COLO668 (cell line): ENCODE measurements around the gene CERCAM.
"Not testable (repeated sequence)": the region's sequence is repeated elsewhere in the genome, so short reads cannot be mapped to it uniquely, and the experiment has no call there.

ENCODE experiments used
- DNase-seq: peaks from one replicate; lab custom pipeline; 2025; ENCODE audit not compliant: unreplicated experiment; lab: John Stamatoyannopoulos, UW

CERCAM gene

DNA sequence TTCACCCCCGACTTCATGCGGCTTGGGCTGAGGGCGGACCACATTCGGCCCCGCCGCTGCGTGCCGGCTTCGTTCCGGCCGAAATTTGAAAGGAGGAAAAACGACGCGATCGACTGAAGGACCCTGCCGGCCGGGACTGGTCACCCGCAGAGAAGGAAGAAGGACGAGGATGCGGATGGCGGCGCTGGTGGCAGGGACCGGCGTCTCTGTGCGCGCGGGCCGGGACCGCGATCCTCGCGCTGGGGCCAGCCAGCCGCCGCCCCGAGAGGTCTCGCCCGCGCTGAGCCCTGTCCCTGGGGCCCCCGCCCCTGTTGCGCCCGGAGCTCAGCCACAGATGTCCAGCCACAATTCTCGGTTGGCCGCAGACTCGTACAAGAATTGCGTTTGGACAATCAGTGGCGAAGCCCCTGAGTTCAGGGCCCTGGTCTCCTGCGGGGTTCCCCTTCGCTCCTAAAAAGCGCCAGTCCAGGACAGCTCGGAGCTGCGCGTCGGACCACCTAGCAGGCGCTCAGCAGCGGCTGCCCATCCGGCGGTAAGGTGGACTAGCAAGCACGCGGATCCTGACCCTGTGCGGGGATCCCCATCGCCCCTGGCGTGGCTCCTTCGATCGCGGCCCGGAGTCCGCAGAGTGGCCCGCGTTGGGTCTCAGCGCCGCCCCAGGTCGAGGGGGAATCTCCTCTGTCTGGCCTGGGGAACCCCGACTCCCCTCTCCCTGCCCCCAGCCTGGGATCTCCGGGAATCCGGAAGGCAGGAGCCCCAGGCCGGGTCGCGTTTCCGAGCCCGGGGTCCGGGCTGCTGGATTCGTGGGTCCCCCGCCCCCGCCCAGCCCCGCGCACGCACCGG lies 28.1 kb upstream of the CERCAM start:
- no peak for DNase-seq

DNA sequence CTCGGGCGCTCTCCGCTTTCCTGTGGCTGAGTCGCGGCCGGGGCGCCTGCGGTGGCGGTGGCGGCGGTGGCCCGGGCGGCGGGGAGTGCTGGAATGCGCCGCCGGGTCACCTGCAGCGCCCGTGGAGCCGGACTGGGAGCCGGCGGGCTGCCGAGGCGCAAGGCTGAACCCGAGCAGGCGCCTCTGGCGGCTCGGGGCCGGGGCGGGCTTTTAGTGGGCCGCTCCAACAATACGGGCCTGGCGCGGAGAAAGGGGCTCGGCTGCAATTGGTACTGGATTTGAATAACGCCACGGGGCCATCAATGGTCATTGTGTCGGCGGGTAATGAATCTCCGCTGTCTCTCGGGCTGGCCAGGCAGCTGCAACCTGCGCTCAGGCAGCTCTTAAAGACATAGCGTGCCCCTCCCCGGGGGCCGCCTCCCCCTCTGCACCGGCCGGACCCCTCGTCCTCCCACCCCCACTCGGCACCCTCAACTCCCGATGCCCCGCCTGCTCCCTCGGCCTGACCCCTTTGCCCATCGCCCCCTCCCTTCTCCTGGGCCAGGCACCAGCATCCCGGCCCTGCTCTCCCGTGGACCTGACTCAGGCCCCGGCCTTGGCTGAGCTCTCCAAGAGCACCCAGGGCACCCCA lies 27.4 kb upstream of the CERCAM start:
- DNase-seq, result no peak

DNA sequence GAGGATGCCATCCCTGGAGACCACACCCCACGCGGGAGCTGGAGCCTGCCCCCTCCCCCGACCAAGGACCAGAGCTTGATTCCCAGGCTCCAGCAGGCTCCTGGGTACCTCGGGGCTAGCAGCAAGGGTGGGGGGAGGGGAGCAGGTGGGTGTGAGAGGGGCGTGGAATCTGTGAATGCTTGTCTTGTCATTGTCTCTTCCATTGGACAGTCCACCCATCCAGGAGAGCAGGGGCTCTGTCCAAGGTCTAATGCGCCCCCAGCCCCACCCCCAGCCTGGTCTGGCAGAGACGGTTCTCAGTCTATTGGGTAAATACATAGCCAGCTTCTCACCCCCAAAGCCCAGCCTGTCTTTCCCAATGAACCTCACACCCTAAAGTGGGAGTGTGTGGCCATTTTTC lies 26.7 kb upstream of the CERCAM start:
- no peak for DNase-seq

DNA sequence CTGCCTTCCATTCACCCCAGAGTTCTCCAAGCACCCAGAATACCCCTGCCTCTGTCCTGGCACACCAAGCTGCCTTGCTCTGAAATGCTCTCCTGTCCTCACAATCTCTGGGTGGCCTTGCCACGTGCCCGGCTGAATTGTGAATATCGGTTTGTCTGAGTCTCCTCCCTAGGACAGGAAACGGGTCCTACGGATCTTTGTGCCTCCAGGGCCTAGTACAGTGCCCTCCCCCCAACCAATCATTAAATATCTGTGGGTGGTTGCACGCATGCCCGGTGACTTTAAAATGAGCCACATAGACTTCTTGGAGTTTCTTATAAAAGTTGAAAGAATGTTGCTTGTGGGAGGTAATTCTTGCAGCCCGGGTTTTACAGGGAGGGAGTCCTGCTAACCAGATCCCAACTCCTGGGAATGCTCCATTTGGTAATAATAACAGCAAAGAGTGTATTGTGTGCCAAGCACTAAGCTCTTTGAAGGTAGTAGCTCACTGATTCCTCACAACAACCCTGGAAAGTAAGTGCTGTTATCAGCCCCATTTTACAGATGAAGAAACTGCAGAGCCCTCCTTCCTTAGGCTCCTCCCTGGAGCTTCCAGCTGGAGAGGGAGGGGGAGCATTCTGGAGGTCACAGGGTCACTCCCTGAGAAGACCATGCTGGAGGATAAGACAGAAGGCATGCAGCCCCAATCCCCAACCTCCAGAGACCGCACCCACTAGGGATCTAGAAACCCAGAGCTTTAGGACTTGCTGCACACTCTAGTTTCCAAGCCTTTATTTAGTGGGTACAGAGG lies 26.1 kb upstream of the CERCAM start:
- DNase-seq, result no peak

DNA sequence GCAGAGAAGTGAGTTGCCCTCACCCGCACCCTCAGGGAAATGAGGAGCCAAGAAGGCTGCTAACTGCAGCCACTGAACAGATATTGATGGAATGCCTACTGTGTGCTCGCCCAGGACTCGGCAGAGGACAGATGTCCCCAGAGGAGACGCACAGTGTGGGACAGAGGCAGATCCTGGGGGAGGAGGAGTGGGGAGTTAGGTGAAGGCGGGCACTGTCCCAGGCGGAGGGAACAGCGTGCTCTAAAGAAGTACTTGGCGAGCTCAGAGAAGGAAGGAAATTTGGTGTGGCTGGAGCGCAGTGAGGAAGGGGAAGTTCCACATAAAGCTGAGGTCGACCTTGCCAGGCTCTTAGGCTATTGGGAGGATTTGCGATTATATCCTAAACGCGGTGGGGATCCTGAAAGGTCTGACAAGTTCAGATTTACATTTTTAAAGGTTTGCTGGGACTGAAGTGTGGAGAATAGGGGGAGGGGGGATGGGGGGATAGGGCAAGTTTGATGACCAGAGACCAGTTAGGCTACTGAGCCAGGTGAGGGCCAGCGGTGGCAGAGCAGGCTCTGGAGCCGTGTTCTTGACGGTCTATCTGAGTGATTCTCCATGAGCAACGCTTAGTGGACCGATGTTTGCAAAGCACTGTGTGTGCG lies 23.6 kb upstream of the CERCAM start:
- no peak for DNase-seq

DNA sequence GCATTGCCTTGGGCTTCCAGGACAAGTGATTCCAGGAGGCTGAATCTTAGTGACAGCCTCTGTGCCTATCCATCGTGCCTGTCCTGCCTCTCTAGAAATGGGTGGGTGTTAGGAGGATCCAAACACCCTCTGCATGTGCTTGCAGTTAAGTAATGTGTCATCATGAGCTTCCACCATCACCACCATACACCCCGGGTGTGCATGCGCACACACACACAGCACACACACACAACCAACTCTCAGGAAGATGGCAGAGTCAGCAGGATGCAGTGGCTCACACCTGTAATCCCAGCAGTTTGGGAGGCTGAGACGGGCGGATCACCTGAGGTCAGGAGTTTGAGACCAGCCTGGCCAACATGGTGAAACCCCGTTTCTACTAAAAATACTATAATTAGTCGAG lies 22.8 kb upstream of the CERCAM start:
- no peak for DNase-seq

DNA sequence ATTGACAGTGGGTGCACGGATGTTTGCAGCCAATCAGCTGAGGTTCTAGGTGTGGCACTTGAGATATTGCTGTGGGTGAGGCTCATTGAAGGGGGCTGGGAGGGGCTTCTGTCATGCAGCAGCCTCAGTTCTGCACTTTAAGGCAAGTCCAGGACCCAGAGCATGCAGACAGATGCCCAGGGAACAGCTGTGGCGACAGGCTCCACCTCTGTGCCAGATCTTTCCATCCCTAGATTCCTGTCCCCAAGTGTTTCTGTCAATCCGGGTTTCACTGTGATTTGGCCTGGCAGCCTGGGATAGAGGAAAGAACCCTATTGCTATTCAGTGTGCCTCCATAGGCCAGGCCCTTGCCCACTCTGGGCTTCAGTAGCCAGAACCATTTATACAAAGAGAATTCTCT lies 20.8 kb upstream of the CERCAM start:
- DNase-seq, result no peak

DNA sequence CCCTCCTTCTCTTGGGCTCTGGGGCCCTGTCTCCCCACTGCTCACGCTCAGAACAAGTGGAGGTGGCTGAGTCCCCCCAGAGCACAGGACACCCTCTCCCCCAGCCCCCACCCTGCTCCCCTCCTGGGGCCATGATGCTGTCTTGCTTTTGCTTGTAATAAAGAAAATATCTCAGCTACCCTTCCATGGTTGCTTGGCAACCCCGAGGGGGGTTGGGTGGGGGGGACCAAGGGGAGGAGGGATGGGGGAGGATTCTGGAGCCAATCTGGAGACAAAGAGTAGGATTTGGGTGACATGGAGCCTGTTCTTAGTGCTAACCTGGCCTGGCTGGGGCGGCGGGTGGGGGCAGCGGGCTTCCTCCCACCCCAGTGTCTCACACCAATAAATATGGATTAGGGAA lies 16.1 kb upstream of the CERCAM start:
- no peak for DNase-seq

DNA sequence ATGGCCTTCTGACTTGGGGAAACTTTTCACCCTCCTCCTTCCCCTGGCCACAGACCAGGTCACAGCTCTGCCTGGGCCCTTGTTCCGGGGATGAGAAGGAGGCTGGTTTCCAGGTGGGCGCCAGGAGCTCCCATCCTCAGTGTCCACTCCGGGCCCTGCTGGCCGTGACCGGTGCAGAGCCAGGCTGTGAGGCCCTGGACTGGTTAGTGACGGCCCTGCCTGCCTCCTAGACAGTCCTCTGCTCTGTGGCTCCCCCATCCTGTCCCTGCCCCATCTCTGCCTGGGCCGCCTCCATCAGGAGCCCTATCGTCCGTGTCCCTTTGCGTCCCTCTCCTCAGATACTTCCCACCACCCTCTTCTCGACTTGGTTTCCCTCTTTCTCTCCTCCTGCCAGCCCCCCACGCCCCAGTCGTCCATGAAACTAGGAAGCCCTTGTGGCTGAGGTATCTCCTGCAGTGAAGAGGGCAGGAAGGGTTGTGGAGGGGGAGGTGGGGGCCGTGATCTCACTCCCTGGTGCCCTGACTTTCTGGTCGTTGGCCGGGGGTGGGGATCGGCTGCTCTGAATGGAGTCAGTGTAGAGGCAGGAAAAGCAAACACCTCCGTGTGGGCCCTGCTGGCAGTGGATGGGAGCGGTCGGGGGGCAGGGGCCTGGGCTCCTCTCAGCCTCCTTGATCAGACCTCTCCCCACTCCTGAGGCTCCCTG lies 15.4 kb upstream of the CERCAM start:
- DNase-seq, result no peak

DNA sequence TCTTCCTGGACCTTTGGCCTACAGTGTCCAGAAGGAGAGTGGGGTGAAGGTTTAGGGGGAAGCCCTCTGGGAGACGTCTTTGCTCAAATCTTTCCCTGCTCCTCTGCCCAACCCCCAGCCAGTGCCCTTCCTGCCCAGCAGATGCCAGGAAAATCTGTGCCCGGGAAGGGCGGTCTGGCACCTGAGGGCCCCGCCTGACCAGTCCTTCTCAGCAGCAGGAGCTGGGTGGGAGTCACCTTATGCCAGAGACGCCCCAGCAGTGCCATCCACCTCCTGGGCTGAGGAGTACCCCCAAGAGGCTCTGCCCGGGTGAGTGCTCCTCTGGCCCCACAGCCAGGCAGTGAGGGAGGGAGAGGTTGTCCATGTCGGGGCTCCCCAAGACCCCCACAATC lies 14.9 kb upstream of the CERCAM start:
- DNase-seq, result no peak

DNA sequence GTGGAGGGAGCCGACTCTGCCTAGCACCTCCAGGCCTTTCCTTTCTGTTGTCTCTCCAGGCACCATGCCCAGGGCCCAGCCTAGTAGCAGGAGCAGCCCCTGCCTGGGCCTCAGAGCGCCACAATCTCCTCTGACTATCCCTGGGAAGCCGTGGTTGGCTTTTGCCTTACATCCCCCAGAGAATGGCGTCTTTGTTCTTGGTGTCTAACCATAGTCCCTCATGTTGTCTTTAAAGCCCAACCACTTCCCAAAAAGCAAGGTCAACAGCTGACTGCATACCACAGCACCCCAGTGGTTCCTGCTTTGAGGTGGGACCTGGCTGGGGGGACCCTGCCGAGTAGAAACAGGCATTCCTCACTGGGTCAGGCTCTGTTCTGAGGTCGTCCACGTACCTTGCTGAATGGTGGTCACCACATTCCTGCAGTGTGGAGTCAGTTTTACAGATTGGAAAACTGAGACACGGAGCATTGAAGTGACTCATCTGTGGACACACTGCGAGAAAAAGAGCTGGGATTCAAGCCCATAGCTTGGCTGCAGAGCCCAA lies 13.7 kb upstream of the CERCAM start:
- DNase-seq, result no peak

DNA sequence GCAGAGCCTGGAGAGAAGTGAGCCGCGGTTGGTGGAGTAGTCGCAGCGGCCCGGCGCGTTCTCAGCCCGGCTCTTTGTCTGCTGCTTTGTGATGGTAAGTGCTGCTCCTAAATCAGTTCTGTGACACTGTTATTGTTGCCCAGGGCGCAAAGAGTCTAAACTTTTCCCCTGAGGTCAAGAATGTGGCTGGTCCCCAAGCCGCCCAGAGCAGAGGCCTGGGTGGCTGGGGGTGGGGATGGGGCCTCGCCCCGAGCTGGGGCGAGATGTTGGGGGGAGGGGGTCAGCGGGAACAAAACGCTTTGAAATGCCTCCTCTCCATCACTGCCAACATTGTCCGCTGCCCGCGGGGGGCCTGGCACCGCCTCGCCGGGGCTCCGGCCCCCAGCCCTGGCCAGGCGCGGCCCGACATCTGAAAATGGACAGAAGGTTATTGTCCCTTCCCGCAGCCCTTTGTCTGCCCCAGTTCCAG lies 11.7 kb upstream of the CERCAM start:
- DNase-seq, result no peak

DNA sequence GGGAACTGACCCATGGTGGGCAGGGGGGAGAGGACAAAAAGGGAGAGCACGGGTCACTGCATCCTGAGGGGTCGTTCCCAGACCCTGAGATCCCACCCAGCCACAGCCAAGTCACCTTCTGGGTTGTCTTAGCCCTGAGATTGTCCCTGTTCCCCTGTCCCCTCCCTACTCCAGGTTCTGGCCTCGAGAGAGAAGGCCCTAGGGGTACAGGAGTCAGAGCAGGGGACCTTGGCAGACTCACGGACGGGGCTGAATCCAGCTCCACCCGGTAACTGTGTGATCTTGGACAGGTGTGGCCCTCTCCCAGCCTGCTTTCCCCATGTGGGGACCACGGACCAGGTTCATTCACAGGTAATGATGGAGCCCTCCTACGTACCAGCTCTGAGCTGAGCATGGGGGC lies 11.2 kb upstream of the CERCAM start:
- no peak for DNase-seq

DNA sequence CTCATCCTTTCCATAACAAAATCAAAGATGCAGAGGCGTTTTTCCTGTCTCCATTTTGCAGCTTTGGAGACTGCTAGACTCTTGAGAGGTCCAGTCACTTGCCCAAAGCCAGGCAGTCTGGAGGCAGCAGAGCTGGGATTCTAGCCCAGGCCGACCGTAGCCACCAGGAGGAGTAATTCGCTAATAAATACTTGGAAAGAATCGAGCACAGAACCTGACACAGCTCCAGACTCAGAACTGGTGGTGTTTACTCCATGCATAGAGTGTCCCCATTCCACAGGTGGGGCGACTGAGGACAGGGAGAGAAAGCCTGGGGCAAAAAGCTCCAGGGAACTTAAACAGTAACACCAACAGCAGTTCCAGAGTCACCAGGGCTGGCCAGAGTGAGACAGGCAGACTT lies 10.7 kb upstream of the CERCAM start:
- DNase-seq, result no peak

DNA sequence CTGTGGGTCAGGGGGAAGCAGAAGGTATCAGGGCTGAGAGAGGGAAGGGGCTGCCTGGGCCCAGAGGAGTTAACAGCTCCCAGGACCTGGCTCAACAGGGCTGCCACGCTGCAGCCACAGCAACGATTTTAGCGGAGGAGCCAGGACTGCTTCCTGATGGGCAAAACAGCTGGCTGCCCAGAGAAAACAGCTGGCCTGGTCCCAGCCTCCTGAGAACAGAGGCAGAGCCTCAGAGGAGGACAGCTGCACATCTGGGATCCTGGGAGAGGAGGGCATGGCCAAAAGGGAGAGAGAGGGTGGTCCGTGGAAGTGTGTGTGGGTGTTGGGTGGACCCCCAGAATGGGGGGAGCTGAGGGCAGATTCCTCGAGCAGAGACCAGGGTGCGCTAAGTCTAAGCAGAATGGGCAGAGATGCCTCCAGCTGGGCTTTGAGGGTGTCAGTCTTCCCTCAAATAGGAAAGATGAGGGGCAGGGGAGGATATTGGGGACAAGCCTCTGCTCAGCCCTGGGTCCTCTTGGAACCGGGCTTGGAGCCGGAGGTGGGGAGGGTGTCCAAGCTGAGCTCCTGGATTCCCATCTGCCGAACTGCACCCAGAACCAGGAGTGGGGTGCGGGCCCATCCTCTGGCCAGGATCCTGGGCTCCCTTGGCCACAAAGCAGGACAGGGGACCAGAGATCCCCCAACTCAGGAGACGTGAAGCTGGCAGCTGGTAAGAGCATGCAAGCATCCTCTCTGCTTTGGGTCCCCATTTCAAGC lies 9.1 kb upstream of the CERCAM start:
- DNase-seq, result no peak

DNA sequence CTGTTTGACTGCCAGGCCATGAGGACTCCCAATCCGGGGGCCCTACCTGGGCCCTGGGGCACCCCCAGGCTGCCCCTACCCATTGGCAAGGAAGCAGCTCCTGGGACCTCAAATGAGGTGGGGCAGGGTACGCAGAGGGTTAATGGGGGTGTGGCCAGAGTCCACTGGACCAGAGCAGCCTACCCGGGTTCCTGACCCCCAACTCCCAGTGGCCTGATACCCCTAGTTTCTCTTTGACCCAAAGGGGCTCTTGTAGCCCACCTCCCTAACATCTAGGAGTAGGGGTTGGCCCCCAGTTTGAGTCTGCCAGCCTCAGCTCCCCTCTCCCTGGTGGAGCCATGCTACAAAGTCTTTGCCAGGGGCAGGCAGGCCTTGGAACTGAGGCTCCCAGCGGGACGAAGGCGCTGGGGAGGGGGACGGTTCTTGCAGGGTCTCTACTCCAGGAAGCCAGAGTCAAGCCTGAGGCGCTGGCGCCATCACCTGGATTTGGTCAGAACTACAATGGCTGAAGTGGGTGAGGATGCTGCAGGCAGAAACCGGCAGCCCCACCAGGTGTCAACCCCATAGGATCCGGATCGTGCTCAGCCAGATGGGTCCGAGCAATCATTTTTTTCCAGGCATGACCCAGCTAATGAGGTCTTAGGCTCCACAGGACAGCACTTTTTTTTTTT lies 8.4 kb upstream of the CERCAM start:
- peak; percentile 39 for DNase-seq

DNA sequence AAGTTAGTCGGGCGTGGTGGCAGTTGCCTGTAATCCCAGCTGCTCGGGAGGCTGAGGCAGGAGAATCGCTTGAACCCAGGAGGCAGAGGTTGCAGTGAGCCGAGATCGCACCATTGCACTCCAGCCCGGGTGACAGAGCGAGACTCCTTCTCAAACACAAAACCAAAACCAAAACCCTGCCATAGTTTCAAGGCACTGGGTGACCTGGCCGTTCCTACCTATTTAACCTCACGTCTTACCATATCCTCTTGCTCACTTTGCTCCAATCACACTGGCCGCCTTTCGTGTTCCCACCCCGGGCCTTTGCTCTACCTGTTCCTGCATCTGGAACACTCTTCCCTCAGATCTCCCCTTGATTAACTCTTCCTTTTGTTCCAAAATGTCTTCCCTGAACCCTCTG lies 6.9 kb upstream of the CERCAM start:
- not testable (repeated sequence) for DNase-seq

DNA sequence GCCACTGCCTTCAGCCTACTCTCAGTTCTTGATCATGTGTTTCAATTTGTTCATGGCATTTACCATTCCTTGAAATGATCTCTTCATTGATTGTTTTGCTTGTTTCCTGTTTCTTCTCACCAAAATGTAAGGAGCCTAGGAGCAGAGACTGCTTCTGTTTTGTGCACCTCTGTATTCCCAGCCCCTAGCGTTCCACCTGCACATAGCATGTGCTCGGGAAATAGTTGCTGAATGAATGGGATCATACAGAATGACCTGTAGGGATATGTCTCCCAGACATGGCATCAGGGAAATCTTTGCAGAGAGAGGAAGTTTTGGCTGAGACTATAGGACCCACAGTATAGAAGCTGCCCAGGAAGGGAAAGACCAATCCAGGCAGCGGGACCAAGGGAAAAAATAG lies 6.2 kb upstream of the CERCAM start:
- no peak for DNase-seq

DNA sequence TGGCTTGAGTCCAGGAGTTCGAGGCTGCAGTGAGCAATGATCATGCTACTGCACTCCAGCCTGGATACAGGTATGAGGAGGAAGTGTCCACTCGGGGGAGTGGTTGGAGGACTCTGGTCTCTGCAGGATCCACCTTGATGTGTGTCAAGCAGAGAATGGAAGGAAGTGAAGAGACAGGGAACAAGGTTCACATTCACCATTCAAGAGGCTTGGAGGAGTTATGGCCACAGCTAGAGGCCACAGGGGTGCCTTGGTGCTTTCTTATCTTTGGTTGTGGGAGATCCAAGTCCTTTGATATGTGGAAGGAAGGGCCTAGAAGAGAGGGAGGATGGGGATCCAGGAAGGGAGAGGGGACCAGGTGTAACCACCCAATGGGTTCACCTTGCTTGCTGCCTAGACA lies 5.4 kb upstream of the CERCAM start:
- no peak for DNase-seq
